Activated CD4-positive, alpha-beta T cell treated with anti-CD3 and anti-CD28 coated beads, Interleukin-2, amount 50 U/mL, for 4 hours (primary cell): ENCODE measurements around the gene ERCC4.

Experiments used
- DNase-seq, 2 experiments: peaks; one replicate each; pipeline ENCODE4 v3.0.0-alpha.2; 2020

The ERCC4 gene

GRCh38 chr16:13911871-13912270 is 8.1 kb upstream of the ERCC4 start:
- DNase-seq, result no peak

GRCh38 chr16:13912891-13913290 is 7.1 kb upstream of the ERCC4 start:
- DNase-seq, result no peak

GRCh38 chr16:13913374-13914292 is 6.3 kb upstream of the ERCC4 start:
- no peak for DNase-seq

- no peak for DNase-seq
Measured at GRCh38 chr16:13915033-13915635, 4.8 kb upstream of the ERCC4 start.

- no peak for DNase-seq
Measured at GRCh38 chr16:13919330-13919682, 648 bp upstream of the ERCC4 start.

- no peak for DNase-seq
Measured at GRCh38 chr16:13920510-13920818, 510 bp downstream of the ERCC4 start.

- no peak for DNase-seq
Measured at GRCh38 chr16:13921328-13921727, 1.4 kb downstream of the ERCC4 start.

- DNase-seq, result no peak
Measured at GRCh38 chr16:13923703-13924298, 3.8 kb downstream of the ERCC4 start.

GRCh38 chr16:13926464-13926863 is 6.5 kb downstream of the ERCC4 start:
- DNase-seq, result no peak

GRCh38 chr16:13926891-13927290 is 6.9 kb downstream of the ERCC4 start:
- DNase-seq, result no peak

- no peak for DNase-seq
Measured at GRCh38 chr16:13928646-13929045, 8.7 kb downstream of the ERCC4 start.

GRCh38 chr16:13931845-13932244 is 11.9 kb downstream of the ERCC4 start:
- no peak for DNase-seq

- no peak for DNase-seq
Measured at GRCh38 chr16:13935408-13935807, 15.5 kb downstream of the ERCC4 start.

- no peak for DNase-seq
Measured at GRCh38 chr16:13936155-13936554, 16.2 kb downstream of the ERCC4 start.

GRCh38 chr16:13936596-13937081 is 16.7 kb downstream of the ERCC4 start:
- no peak for DNase-seq

GRCh38 chr16:13937411-13937810 is 17.5 kb downstream of the ERCC4 start:
- DNase-seq, result no peak

GRCh38 chr16:13938480-13938879 is 18.5 kb downstream of the ERCC4 start:
- DNase-seq, result no peak

- no peak for DNase-seq
Measured at GRCh38 chr16:13939821-13940220, 19.9 kb downstream of the ERCC4 start.

GRCh38 chr16:13940397-13940933 is 20.5 kb downstream of the ERCC4 start:
- DNase-seq, result no peak

- DNase-seq, result no peak
Measured at GRCh38 chr16:13944816-13945215, 24.9 kb downstream of the ERCC4 start.

- DNase-seq, result no peak
Measured at GRCh38 chr16:13945744-13946485, 26.0 kb downstream of the ERCC4 start.

- DNase-seq, result no peak
Measured at GRCh38 chr16:13948086-13948485, 28.1 kb downstream of the ERCC4 start.
